SH-SY5Y (cell line): ENCODE measurements around the gene PCSK7.

Experiments
- GATA2 ChIP-seq: IDR thresholded peaks from 2 replicates; pipeline ENCODE4 v1.6.1; 2011; ENCODE audit warnings: mild to moderate bottlenecking, low read depth, low read length
- GATA3 ChIP-seq: IDR thresholded peaks from 2 replicates; pipeline ENCODE4 v1.6.1; 2011; ENCODE audit warnings: low read depth, mild to moderate bottlenecking, low read length, moderate library complexity

The PCSK7 gene

DNA sequence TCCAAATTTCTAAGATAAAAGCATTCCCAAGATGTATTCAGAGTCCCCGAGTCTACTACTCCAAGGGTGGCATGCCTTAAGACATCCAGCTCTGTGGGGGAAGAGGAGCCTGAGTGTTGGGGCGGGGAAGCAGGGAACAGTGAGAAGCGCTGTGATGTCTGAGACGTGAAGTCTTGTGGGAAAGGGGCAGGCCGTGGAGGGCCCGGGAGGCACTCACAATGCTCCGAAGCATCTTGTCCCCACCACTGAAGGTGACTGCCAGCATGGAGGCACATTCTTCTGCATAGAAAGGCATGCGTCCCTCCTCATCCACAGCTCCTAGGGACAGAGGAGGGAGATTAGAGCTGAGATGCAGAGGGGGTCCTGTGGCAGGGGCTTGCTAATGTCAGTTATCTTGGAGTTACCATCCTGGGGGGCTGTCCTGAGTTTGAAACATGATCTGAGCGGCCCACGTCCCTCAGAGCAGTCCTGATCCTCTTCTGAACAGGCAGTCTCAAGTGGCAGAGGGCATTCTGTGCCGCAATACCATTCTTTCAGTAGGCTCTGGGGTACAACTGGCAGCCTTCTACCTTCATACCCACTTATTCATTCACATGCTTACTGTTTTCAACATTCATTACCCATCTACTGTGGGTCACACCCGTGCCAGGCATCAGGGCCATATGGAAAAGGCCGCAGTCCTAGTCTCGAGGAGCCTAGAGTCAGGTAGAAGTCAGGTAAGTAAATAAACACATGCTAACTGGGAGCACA, 8.7 kb downstream of the PCSK7 start:
- TF ChIP-seq GATA3 (no peak), GATA2 (no peak)

DNA sequence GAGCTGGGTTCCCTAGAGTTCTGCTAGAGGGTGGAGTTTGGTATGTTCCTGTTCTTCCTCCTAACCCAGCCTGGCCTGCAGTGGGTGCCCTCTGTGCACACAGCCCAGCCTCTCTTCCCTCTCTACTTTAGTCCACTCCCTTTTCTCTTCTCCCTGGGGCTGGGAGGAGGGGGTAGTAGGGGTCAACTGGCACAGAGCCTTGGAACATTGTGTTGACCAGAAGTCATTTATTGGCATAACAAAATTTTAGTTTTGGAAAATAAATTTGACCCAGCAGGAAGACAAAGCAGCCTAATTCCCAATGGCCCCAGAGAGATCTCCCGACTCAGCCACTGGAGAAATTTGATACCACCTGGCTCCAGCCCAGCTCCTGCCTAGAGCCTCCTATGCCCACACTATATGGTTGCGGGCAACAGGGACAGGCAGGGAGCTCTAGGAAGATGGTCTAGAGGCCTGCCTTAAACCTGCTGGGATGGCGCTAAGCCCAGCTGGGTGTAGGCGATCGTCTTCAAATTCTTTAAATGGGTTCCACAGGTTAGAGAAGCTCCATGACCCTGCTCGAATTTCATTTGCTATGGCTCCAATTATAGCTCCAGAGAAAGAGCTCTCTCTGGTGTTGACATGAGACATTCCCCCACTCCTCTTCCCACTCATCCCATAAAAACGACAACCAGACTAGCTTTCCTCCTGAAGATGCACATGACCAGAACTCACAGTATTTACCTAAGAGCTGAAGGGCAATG, 9.9 kb downstream of the PCSK7 start:
- TF ChIP-seq GATA3 = no peak
- TF ChIP-seq GATA2 = no peak

- TF ChIP-seq GATA3 (no peak), GATA2 (no peak)
These were observed 10.7 kb downstream of the PCSK7 start for GRCh38 chr11:117220999-117221774.

- TF ChIP-seq GATA2 (no peak), GATA3 (no peak)
These were observed 11.3 kb downstream of the PCSK7 start for GRCh38 chr11:117220568-117220967.

DNA sequence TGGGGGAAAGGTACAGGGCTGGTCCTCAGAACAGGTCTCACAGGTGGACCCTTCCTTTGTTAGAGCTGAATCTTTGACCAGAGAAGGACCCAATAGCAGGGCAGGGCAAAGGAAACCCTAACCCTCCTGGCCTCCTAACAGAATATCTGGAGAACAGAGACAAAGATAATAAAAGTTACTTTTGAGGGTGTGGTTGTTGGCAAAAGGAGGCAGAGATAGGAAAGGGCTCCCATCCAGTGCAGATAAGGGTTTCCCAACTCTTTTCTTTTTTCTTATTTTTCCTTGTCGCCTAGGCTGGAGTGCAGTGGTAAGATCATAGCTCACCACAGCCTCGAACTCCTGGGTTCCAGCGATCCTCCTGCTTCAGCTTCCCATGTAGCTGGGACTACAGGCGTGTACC, 11.9 kb downstream of the PCSK7 start:
- no peak for TF ChIP-seq GATA2

- TF ChIP-seq GATA3 (no peak), GATA2 (no peak)
These were observed 12.4 kb downstream of the PCSK7 start for GRCh38 chr11:117219455-117219854.

GRCh38 chr11:117219001-117219400, 12.9 kb downstream of the PCSK7 start:
- TF ChIP-seq GATA3 = no peak
- no peak for TF ChIP-seq GATA2

GRCh38 chr11:117218133-117218915, 13.5 kb downstream of the PCSK7 start:
- TF ChIP-seq GATA3 (no peak), GATA2 (no peak)

DNA sequence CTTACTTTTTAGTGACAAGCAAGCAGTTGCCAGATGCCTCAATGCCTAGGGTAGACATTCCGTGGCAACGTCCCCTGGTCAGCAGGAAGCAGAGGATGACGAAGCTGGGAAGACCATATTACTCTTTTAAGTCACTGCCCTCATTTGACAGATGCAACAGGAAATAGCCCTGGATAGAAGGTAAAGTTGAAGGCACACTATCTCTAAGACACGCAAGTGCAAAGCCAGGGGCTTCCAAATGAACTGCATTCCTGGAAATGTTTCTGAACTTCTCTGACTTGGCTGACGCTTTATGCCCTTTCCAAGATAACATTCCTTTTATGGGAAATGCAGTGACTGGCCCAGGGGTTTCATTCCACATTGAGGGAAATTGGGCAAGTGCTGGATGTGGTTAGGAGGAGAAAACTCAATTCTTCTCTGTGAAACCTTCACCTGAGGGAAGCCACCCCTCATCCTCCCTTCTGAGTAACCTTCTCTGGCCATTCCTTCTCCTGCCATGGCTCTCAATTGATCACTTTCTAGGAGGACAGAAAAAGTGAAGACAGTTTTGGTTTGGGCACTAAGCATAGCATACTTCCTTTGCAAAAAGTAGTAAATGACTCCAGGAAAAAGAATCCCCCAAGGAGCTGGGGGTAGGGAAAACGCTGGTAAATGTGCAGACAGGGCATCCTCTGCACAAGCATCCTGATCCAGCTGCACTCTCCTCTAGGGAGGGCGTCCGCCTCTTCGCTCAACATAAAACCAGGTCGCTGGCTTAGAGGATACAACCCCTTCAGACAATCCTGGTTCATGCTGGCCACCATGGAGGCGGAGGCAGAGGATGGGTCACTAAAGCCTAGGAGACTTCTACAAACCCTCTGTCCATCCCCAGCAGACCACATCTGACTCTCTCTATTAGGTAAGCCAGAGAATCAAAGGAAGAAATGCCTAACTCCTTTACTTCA, 14.5 kb downstream of the PCSK7 start:
- TF ChIP-seq GATA2 (no peak), GATA3 (no peak)

DNA sequence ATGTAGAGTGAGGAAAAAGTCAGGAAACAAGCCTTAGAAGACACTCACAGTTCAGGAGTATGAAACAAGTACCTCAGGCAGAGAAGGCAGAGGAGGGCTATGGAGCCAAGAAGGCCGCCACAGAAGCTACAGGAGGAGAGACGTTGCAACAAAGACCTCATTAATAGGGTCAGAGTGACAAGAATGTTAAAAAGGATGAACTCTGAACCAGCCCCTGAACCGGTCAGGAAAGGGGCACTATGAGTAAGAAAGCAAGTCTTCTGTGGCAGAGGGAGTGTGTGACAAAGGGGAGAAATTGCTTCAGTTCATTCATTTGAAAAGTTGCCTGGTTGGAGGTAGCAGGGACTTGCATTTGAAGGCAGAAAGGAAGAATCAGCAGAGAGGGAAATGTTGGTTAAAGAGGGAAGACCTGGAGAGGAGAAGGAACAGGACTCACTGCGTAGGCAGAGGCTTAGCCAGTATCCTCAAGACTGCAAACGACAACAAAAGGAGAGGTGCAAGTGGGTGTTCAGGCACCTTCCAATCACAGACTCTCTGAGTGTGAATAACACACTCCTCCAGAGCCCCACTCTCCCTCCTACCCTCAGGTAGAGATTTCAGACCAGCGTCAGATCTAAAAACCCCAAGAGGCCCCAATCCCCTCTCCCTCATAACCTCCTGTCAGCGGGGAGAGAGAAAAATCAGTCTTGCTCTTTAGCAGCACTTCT, 17.3 kb downstream of the PCSK7 start:
- TF ChIP-seq GATA2 = no peak
- no peak for TF ChIP-seq GATA3

DNA sequence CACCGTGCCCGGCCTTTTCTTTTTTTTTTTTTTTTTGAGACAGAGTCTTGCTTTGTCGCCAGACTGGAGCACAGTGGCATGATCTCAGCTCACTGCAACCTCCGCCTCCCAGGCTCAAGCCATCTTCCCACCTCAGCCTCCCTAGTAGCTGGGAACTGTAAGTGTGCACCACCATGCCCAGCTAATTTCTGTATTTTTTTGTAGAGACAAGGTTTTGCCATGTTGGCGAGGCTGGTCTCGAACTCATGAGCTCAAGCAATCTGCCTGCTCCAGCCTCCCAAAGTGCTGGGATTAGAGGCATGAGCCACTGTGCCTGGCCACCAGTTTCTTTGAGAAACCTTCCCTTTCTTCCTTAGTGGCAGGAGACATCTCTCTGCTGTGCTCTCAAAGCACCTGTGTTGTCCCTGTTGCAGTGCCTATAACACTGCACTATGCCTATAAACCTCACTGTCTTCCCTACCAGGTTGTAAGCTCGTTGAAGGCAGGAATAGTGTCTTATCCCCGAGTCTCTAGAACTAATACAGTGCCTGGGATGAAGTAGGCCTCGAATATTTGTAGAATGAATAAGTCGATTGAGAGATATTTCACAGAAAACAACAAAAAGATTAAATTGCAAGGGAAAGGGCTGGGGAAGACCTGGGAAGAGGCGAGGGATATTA, 19.0 kb downstream of the PCSK7 start:
- TF ChIP-seq GATA3 = no peak
- no peak for TF ChIP-seq GATA2

DNA sequence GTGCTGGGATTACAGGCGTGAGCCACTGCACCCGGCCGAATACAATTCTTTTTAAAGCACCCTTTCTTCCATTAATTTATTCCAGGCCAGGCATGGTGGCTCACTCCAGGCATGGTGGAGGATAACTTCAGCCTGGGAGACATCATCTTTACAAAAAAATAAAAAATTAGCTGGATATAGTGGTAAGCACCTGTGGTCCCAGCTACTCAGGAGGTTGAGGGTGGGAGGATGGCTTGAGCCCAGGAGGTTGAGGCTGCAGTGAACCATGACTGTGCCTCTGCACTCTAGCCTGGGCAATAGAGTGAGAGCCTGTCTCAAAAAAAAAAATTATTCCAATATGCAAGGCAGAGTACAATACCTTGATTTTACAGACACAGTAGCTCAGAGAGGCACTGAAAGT, 21.3 kb downstream of the PCSK7 start:
- TF ChIP-seq GATA3 (no peak), GATA2 (no peak)
